Myocyte (in vitro differentiated cells): ENCODE data around the gene ESRRA. TPM values are rescaled to one million over a fixed set of nuclear protein-coding genes. Genes with fewer than 3 reads are reported as not detected.
A peak's percentile ranks its signal among the peaks of the same experiment; 100 is the strongest.

Experiments used
- DNase-seq: peaks from one replicate; pipeline ENCODE4 v3.0.0-alpha.2; 2012; ENCODE audit warnings: low read depth
- total RNA-seq: library from RNA; depleted of rRNA; stranded (reverse); fragments of >200 nt; gene quantifications from 2 replicates; pipeline ENCODE4 v1.2.3, GENCODE V29; 2014

The ESRRA gene
- total RNA-seq, 1 donor from 2014 or later = 121 TPM

GRCh38 chr11:64269540-64270220 is 35.6 kb upstream of the ESRRA start:
- DNase-seq = peak; percentile 100

DNA sequence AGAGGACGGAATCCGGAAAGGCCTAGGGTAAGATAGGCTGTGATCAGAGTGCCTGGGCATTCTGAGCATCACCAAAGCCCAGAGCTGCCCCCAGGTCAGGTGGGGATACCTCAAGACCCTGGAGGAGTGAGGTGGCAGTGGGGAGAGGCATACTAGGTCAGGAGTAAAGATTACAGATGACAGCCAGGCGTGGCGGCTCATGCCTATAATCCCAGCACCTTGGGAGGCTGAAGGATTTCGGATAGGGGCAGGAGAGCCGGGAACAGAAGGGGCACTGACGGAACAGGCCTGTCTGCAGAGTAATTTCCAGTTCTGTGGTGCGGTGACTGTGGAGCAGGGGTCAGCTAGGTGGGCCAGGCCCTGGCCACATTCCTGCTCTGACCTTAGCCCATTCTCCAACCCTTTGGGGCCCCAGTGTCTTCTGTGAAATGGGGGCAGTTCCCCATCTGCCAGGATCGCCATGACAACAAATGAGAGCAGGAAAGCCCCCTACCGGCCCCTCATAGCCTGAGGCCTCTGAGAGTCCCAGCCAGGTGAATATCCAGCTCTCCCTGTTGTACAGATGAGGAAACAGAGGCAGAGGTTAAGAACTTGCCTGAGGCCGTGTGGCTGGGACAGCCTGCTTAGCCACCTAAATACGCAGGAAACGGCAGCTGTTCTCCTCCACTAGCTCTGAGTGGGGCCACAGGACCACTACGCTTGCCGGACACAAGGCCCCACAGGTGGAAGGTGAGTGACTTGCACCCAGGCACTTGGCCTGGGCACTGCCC is 30.1 kb upstream of the ESRRA start:
- no peak for DNase-seq

DNA sequence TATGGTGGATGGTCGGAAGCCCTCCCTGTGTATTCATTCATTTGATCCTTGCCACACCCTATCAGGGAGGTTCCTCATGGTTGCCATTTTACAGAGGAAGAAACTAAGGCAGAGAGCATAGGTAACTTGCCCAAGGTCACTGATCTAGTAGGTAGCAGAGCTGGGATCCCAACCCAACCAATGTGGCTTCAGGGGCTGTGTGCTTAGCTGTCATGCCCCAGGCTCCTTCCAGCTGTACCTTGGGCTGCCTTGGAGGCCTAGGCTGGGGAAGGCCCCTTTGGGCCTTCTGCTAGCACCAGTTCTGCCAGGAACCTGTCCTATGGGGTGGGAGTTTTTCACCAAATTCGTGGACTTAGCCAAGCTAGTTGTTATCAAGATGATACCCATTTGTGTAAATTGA is 29.5 kb upstream of the ESRRA start:
- no peak for DNase-seq

- no peak for DNase-seq
Measured at GRCh38 chr11:64276653-64277431, 28.5 kb upstream of the ESRRA start.

DNA sequence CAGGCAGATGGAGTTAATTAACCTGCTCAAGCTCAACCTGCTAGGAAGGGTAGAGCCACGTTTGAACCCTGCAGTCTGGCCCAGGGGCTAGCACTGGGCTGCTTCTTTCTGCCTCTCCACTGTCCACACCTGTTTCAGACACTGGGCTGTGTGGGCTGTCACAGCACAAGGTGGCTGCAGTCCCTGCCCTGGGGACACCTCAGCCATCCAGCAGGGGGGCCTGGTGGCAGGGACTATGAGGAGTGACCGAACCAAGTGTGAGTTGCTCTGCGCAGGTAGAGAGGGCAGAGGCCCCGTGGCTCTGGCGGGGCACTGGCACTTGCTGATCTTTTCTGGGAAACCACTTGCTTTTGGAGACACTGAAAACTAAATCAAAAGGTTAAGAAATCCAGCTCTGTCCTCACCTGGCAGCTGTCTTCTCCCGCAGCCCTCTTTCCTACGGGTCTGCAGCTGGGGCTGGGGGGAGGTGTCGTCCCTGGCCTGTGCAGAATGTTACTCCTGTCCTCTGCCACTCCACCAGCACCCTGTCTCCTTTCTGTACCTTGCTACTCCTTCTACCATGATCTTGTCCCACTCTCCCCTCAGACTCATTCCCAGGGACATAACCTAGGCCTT is 26.6 kb upstream of the ESRRA start:
- DNase-seq = no peak

DNA sequence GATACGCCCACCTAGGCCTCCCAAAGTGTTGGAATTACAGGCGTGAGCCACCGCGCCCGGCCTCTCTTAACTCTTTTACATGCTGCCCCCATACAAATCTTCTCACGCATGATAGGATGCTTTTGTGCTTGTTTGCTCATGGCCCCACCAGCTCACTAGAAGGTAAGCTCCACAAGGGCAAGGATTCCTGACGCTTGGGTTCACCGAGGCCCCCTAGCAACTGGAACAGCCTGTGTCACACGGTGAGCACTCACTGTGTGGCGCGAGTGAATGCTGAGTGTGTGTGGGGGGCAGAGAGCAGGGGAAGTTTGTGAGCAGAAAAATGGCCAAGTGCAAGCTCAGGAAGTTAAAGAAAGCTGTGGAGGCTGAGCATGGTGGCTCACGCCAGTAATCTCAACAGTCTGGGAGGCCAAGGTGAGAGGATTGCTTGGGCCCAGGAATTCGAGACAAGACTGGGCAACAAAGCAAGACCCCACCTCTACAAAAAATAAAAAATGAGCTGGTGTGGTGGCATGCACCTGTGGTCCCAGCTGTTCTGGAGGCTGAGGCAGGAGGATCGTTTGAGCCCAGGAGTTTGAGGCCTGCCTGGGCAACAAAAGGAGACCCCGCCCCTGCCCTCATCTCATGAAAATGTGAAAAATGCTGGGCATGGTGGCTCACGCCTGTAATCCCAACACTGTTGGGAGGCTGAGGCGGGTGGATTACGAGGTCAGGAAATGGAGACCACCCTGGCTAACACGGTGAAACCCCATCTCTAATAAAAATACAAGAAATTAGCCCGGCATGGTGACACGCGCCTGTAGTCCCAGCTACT is 23.2 kb upstream of the ESRRA start:
- DNase-seq = no peak

DNA sequence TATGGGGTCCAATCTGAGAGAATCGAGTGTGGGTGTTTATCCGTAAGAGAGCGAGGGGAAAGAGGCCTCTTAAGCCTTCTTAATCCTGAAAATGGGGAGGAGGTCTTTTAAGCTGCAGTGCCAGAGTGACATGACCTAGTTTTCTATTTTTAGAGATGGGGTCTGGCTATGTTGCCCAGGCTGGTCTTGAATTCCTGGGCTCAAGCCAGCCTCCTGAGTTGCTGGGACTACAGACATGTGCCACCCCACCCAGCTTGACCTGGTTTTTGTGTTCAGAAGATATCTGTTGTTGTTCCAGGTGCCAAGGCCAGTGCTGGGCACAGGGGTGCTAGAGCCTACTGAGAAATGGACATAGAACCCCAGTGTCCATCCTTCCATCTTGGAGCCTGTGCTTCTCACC is 22.2 kb upstream of the ESRRA start:
- no peak for DNase-seq

GRCh38 chr11:64284048-64284961 is 21.0 kb upstream of the ESRRA start, which contains the start of gene BAD:
TSS of gene BAD (minus strand) at chr11:64284665. CDS start at chr11:64284368, 297 bp downstream.
- peak; percentile 93 for DNase-seq

GRCh38 chr11:64284962-64285884 is 20.1 kb upstream of the ESRRA start, which contains the start of gene GPR137:
TSS of gene GPR137 (plus strand) at chr11:64285848. CDS start at chr11:64286525, 677 bp downstream.
- DNase-seq = peak; percentile 73

DNA sequence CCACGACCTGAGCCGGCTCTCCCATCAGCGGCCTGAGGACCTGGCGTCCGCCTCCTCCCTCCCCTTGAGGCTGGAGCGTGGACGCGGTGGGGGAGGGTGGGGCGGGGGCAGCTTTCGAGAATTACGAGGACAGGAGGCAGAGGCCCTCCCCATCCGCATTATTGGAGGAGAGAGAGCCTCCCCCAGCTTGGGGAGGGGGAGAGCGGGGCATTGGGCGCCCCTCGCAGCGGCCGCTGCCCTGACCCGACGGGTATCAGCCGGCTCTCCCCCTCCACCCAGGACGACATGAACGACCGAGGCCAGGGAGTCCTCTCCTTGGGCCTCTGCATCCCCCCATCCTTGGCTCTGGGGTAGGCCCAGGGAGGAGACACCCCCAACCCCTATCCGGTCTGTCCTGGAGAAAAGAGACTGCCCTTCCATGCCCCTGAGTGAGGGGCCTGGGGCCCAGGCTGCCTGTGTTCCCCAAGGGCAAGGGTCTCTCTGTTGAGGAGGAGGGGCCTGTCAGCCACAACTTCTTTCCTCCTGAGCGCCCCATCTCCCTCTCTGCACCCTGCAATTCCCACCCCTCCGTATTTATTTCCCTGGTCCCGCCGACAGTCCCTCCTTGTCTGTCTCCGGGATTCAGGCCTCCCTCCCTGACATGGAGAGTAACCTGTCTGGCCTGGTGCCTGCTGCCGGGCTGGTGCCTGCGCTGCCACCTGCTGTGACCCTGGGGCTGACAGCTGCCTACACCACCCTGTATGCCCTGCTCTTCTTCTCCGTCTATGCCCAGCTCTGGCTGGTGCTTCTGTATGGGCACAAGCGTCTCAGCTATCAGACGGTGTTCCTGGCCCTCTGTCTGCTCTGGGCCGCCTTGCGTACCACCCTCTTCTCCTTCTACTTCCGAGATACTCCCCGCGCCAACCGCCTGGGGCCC is 19.2 kb upstream of the ESRRA start:
- peak; percentile 52 for DNase-seq

DNA sequence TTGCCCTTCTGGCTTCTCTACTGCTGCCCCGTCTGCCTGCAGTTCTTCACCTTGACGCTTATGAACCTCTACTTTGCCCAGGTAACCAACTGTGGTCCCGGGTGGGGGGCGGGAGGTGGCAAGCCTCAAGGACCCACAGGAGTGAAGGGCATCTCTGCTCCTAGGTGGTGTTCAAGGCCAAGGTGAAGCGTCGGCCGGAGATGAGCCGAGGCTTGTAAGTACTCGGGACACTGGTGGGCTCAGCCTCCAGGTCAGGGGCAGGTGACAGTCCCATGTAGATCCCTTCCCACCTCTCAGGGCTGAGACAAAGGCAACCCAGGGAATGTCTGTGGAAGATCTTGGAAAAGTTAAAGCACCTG is 18.5 kb upstream of the ESRRA start:
- DNase-seq = no peak

DNA sequence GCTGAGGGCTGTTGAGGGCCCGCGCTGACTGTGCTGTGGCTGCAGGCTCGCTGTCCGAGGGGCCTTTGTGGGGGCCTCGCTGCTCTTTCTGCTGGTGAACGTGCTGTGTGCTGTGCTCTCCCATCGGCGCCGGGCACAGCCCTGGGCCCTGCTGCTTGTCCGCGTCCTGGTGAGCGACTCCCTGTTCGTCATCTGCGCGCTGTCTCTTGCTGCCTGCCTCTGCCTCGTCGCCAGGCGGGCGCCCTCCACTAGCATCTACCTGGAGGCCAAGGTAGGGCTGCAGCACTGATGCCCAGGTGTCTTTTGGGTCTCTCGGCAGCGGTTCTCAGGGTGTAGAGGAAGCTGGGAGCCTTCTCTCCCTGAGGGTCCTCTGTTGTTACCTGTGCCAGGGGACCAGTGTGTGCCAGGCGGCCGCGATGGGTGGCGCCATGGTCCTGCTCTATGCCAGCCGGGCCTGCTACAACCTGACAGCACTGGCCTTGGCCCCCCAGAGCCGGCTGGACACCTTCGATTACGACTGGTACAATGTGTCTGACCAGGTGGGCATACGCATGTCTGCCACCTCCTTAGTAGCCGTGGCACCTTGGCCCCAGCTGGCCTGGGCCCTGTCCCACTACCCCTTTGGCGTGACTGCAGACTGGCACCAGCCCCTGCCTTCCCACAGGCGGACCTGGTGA is 17.5 kb upstream of the ESRRA start:
- DNase-seq = no peak

GRCh38 chr11:64288353-64288750 is 17.0 kb upstream of the ESRRA start:
- no peak for DNase-seq

DNA sequence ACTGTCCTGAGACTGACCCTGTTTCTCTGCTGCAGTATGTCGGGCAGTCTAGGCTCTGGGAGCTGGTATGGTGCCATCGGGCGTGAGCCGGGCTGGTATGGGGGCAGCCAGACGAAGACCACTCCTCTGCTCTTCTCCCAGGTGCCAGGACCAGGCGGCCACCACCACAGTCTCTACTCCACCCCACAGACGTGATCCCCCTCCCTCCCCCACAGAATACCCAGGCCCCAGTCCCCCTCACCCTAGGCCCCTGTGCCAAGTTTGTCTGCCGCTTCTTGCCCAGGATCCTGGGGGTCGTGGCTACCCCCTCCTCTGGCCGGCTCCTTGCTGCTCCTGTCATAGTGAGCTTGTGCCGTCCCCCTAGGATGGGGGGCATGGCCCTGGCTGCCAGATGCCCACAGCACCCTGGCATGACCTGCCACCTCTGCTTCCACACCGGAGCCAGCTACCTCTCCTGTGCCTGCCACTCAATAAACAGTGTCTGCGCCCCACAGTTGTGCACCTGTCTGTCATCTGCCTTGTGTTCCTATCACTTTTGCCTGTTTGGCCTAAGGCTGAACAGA is 16.2 kb upstream of the ESRRA start:
- no peak for DNase-seq

GRCh38 chr11:64290352-64291261 is 14.7 kb upstream of the ESRRA start:
- no peak for DNase-seq
